ENCODE measurements around the gene DMP1. TPM values are rescaled to one million over a fixed set of nuclear protein-coding genes. Genes with fewer than 3 reads are reported as not detected.

The DMP1 gene, protein sequence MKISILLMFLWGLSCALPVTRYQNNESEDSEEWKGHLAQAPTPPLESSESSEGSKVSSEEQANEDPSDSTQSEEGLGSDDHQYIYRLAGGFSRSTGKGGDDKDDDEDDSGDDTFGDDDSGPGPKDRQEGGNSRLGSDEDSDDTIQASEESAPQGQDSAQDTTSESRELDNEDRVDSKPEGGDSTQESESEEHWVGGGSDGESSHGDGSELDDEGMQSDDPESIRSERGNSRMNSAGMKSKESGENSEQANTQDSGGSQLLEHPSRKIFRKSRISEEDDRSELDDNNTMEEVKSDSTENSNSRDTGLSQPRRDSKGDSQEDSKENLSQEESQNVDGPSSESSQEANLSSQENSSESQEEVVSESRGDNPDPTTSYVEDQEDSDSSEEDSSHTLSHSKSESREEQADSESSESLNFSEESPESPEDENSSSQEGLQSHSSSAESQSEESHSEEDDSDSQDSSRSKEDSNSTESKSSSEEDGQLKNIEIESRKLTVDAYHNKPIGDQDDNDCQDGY
- not detected for total RNA-seq
- long read RNA-seq, donor 1: 0 reads
- long read RNA-seq, donor 2: 0 reads

DNA sequence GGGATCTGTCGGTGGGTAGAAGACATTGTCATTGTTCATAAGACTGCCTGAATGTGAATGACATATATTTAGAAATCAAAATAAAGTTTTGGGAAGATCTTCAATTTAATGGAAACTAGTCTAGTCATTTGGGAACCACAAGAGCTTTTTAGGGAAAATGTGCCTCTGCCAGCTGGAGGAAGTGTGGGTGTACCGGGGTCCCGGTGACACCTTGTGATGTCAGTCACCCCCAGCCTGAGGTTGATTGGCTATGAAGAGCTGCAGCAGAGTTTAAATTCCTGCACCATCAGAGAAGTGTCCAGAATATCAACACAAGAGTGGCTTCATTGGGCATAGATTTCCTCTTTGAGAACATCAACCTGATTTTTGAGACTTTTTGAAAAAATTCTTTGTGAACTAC lies at the start of gene DMP1:
TSS of gene DMP1 (plus strand) at position 301 of the 400 bp plus-strand sequence. CDS start 6,213 bp downstream, outside the sequence.
- intact Hi-C loops (cut with DNase I): no loop called here
- DNase-seq (ENCODE audit: low spot score): no peak

DNA sequence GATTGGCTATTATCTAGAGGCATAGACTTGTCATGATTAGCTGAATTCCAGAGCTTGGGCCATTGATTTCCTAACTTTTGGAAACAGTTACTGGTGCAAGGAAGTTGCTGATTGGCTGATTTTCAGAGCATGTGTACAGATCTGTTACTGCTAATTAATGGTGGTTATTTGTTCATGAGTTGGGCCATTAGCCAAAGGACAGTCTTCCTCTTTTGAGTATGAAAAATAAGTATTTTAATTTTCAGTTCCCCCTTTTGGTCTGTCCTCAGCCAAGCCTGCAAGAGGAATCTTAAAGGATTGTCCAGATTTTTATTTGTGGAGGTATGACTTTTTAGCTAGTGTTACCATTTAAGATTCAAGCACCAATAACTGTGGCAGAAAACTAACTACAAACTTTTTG lies 48.7 kb upstream of the DMP1 start:
- intact Hi-C loops (cut with DNase I): no loop called here

DNA sequence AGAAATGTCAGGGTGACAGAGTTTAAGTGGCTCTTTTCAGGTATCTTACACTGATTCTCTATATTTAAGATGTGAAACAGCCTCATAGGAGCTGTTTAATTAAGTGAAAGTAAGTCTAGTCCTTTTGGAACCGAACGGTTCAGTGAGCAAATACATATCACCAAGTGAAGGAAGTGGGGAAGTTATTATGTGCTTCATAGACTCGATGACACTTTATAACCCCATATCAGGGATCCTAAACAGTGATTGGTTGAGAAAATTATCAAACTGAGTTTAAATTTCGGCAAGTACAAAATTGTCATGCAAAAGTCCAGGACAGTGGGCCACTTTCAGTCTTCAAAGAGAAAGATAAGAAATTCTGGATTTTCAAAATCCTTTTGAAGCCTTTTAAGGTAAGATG lies 41.9 kb upstream of the DMP1 start, which contains the start of gene DSPP:
TSS of gene DSPP (plus strand) at position 301 of the 400 bp plus-strand sequence. CDS start 2,380 bp downstream, outside the sequence.
- intact Hi-C loops (cut with DNase I): no loop called here
- DNase-seq (ENCODE audit: low spot score): no peak

More for the DNA sequence above, 48.7 kb upstream of the DMP1 start:
- DNase-seq (ENCODE audit: low spot score): no peak

DNA sequence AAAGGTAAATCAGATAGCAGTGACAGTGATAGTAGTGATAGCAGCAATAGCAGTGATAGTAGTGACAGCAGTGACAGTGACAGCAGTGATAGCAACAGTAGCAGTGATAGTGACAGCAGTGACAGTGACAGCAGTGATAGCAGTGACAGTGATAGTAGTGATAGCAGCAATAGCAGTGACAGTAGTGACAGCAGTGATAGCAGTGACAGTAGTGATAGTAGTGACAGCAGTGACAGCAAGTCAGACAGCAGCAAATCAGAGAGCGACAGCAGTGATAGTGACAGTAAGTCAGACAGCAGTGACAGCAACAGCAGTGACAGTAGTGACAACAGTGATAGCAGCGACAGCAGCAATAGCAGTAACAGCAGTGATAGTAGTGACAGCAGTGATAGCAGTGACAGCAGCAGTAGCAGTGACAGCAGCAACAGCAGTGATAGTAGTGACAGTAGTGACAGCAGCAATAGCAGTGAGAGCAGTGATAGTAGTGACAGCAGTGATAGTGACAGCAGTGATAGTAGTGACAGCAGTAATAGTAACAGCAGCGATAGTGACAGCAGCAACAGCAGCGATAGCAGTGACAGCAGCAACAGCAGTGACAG lies 35.7 kb upstream of the DMP1 start:
- DNase-seq (ENCODE audit: low spot score): no peak
- intact Hi-C loops (cut with DNase I): no loop called here

DNA sequence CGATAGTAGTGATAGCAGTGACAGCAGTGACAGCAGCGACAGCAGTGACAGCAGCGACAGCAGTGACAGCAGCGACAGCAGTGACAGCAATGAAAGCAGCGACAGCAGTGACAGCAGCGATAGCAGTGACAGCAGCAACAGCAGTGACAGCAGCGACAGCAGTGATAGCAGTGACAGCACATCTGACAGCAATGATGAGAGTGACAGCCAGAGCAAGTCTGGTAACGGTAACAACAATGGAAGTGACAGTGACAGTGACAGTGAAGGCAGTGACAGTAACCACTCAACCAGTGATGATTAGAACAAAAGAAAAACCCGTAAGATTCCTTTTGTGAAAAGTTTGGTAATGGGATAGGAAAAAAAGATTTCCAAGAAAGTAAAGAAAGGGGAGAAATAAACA lies 33.8 kb upstream of the DMP1 start:
- intact Hi-C loops (cut with DNase I): no loop called here
- no peak for DNase-seq (ENCODE audit: low spot score)

DNA sequence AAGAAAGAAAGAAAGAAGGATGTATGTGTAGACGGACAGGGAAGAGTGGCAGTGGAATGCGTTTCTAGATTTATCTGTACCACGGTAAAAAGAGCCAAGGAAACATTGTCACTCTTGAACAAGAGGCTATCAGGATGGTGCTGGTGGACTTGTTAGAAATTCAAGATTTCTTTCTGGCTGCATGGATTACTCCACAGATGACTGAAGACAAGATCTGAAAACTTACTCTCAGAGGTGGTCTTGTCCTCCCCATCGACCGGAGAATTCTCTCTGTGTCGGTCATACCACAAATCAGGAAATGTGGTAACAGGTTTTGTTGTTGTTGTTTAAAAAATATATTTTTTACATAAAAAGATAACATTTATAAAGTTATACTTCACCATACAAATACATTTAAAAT lies 30.0 kb upstream of the DMP1 start:
- intact Hi-C loops (cut with DNase I): no loop called here
- DNase-seq (ENCODE audit: low spot score): no peak

DNA sequence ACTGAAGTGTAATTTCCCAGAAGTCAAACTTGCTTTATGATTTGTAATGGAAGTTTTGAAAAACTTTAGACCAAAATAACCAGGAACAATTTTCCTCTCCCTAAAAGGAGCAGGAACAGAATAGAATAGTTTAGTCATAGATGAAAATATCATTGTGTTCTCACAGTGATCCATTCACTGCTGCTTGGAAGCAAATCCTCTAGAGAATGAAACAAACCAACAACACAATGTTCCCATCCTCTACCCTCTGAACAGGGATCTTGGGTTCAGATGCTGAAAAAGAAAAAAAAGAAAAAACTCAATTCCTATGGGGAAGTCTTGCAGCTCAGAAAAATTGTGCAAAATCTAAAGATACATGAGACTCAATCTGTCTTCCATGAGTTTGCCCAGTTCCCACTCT lies 29.6 kb upstream of the DMP1 start:
- DNase-seq (ENCODE audit: low spot score): no peak
- intact Hi-C loops (cut with DNase I): no loop called here

DNA sequence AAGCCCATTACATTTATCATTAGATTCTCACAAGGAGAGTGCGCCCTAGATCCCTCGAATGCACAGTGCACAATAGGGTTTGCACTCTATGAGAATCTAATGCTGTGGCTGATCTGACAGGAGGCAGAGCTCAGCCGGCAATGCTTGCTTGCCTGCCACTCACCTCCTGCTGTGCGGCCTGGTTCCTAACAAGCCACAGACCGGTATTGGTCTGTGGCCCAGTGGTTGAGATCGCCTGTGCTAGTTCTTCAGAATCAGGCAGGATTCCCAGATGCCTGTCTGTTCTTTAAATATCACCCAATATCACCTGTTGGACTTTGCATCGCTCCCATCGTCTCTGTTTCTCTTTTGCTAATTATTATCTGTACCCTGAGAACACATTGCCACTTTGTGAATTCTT lies 27.8 kb upstream of the DMP1 start:
- intact Hi-C loops (cut with DNase I): no loop called here
- DNase-seq (ENCODE audit: low spot score): no peak

DNA sequence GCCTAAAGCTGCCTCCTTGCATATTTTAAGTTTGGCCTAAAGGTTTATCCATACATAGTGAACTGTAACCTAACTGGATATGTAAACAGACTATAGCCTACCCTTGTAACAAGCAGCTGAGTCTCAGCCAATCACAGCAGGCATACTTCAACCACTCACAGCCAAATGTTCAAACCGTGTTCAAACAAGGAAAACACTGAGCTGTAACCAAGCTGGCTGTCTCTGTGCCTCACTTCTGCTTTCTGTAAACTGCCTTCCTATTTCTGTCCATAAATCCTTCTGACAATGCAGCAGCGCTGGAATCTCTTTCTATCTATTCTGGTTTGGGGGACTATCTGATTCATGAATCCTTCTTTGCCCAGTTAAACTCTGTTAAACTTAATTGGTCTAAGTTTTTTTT lies 25.4 kb upstream of the DMP1 start:
- intact Hi-C loops (cut with DNase I): no loop called here

DNA sequence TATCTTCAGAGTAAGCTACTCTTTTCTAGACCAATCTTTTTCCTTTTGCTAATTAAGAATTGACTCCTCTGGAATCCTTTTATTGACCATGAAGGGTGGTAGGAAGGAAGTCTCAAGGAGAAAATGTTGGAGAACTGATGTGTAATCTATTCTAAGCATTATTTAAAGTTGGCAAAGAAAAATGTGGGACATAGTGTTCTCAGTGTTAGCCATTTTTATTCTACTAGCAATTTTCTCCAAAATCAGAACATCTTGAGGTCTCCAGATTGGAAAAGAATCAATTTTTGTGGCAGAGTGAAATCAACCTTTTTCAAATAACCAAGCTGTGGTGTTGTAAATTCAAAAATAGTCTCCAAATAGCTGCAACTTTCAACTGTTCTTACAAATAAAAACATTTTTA lies 18.4 kb upstream of the DMP1 start:
- intact Hi-C loops (cut with DNase I): no loop called here
- no peak for DNase-seq (ENCODE audit: low spot score)

More for the DNA sequence above, 25.4 kb upstream of the DMP1 start:
- no peak for DNase-seq (ENCODE audit: low spot score)

DNA sequence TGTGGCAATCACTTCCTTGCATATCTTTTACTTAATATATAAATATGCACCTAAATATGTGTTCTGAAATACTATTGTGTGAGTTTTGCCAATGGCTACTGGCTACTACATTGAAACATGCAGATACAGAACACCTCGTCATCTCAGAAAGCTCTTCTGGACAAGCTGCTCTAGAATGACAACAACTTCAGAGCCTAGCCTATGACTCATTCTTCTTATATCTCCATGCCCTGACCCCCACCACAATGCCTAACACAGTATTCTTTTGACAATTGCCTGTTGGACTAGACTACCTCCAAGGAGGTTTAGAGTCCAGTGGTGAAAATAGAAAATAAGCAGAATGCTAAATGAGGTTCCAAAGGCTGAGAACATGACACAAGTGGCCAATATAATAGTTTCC lies 17.6 kb upstream of the DMP1 start:
- no peak for DNase-seq (ENCODE audit: low spot score)
- intact Hi-C loops (cut with DNase I): no loop called here

DNA sequence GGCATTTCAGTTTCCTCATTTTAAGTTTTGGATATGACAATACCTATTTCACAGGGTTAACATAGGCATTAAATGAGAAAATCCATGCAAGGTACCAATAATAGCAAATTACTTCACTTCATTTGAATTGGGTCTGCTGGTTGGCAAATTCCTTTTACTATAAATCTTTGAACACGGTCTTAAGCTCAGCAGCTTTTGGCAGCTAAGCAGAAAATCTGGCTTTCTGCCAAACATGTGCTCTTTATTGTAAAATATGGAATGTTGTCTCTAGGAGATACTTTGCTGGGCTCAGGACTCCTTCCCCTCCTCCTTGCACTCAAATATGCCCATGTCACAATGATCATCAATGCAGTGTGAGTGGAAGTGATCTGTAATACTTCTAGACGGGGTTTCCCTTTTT lies 16.8 kb upstream of the DMP1 start:
- intact Hi-C loops (cut with DNase I): no loop called here
- DNase-seq (ENCODE audit: low spot score): no peak

DNA sequence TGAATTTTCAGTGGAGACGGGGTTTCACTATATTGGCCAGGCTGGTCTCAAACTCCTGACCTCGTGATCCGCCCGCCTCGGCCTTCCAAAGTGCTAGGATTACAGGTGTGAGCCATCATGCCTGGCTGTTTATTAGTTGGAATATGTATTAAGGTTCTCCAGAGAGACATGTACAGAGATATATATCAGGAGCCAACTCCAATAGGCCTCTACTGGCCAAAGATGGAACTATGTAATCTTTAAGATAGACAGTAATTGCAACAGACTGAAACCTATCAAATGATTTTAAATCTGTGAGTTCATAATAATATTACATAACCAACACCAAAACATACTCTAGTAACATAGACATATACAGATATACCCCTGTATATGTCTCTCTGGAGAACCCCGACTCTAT lies 5.8 kb upstream of the DMP1 start:
- intact Hi-C loops (cut with DNase I): no loop called here
- no peak for DNase-seq (ENCODE audit: low spot score)

DNA sequence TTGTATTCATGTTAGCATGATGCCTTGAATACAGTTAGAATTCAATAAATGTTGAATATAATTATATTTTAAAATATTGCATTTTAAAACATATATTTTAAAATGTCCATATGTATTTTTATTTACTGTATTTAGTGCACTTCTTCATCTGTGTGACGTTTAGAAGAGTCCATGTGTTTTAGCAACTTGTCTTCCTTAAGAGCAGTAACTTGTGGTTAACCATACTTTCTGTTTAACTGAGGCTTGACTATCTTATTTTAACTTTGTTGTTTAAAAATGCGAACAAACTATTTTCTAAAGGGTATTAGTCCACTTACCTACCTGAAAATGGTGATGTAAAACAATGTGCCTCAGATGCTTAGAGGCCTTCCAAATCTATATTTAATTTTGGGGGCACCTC lies 858 bp downstream of the DMP1 start:
- intact Hi-C loops (cut with DNase I): no loop called here
- no peak for DNase-seq (ENCODE audit: low spot score)

DNA sequence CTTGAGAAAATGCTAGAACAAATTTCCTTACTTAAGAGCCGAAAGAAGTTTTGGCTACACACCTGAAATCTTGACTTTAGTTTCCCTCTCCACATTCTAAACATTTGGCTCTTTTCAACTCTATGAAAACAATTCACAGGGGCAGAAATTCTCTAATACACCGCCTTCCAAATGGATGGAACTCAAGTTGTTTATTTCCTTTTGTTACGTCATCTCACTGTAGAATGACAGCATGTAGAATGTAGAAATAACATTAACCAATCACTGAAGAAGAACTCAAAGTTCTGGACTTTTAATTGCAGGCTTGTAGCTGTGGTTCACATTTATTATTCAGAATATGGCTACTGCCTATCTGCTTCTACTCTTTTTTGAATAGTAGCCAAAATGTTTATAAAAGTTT lies 1.9 kb downstream of the DMP1 start:
- intact Hi-C loops (cut with DNase I): no loop called here
- DNase-seq (ENCODE audit: low spot score): no peak

DNA sequence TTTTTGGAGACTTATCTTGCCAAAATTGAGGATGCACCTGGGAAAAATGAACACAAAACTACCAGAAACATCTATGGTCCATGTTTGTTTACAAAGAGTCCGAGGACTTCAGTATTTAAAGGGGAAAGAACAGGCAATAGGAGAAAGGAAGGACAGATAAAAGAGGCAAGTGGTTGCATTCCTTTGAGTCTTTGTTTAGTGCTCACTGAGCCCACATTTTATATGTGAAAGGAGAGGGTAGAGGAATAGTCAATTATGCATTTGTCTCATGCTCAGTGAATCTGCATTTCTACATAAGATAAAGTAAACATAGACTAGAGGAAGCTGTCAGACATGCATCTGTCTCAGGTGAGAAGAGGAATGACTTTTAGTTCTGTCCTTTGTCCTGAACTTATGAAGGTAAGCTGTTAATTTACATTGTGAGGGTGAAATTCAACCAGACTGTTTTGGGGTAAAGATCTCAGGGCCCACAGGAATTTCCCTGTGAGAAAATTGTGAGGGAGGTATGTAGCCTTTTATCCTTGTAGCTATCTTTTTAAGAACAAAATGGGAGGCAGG lies 4.5 kb downstream of the DMP1 start:
- intact Hi-C loops (cut with DNase I): no loop called here
- DNase-seq (ENCODE audit: low spot score): no peak

DNA sequence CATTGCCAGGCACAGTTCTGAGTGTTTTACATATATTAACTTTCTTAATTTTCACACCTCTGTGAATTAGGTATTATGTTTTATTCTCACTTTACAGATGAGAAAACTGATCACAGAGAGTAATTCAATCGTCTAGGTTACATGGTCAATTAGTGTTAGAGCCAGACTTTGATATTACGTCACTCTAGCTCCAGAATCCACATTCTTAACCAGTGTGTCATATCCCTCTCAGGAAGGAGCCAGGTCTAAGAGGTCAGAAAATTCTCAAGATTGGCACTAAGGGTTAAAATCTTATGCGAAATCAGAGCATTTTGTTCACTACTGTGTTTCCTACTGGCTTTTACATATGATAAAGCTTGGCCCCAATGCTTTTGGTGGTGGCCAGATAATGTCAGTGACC lies 7.4 kb downstream of the DMP1 start:
- no peak for DNase-seq (ENCODE audit: low spot score)
- intact Hi-C loops (cut with DNase I): no loop called here

DNA sequence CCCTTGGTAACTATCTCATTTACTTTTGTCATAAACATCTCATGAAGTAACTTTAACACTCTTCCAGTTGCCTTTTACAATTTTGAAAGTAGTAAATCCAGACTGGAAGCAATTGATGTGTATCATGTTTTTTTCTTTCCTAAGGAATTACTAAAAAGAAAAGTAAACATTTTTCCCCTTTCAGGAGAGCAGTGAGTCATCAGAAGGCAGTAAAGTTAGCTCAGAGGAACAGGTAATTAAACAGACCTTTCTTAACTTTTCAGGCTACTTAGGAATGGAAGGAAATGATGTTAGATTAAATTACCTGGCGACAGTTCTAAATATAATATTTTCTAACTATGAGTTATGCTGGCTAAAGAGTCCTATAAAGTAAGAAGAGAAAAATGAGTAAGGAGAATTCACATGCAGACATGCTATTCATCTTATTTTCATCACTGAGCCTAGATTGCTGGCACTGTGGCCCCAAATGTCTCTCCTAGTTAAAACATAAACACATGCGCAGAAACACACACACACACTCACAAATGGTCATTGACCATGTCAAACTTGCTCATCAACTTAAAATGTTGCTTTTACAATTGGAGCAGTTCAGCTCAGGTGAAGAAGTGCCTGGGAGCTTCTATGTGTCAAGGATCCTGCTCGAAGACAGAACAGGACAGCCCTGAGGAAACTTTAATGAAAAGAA lies 9.3 kb downstream of the DMP1 start:
- intact Hi-C loops (cut with DNase I): no loop called here
- DNase-seq (ENCODE audit: low spot score): no peak

DNA sequence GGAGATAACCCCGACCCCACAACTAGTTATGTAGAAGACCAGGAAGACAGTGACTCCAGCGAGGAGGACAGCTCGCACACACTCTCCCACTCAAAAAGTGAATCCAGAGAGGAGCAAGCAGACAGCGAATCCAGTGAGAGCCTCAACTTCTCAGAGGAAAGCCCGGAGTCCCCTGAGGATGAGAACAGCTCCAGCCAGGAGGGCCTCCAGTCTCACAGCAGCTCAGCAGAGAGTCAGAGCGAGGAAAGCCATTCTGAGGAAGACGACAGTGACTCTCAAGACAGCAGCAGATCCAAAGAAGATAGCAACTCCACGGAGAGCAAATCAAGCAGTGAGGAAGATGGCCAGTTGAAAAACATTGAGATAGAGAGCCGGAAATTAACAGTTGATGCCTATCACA lies 12.8 kb downstream of the DMP1 start:
- intact Hi-C loops (cut with DNase I): no loop called here
- no peak for DNase-seq (ENCODE audit: low spot score)

DNA sequence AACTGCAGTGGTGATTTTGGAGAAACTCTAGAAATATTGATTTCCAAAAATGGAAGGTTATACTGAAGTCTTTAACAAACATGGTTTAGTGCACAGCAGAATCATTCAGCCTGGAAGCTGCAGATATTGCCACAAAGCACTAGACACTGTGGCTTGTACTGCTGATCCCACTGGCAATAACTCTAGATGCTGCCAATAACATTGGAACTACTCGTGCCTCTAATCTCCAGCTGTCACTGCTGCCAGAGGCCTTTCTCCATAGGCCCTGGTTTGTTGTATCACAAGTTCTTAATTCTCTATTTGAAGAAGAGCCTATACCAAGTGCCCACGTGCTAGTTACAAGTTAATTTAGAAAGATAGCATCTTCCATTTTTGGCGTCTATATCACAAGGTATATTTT lies 19.3 kb downstream of the DMP1 start:
- intact Hi-C loops (cut with DNase I): no loop called here
- DNase-seq (ENCODE audit: low spot score): no peak
